Effector memory CD4-positive, alpha-beta T cell (primary cell): ENCODE results near the gene NDUFAF8.

Source experiments
- DNase-seq, 3 donors: peaks; one replicate each; pipeline ENCODE4 v3.0.0-alpha.2; 2020
- H3K27ac ChIP-seq: 2 replicates; pipeline ENCODE4 v1.7.0; 2013; ENCODE audit warnings: mild to moderate bottlenecking, low read length, moderate library complexity; ENCODE audit not compliant: insufficient read depth, poor library complexity, severe bottlenecking
- H3K27me3 ChIP-seq: replicated peaks from 2 replicates; pipeline ENCODE4 v1.7.0; 2013; ENCODE audit warnings: mild to moderate bottlenecking, low read length; ENCODE audit not compliant: insufficient read depth, control insufficient read depth, poor library complexity, severe bottlenecking
- H3K36me3 ChIP-seq: 2 replicates; pipeline ENCODE4 v1.7.0; 2013; ENCODE audit warnings: mild to moderate bottlenecking, low read length, moderate library complexity; ENCODE audit not compliant: control insufficient read depth, insufficient read depth
- H3K4me1 ChIP-seq: 2 replicates; pipeline ENCODE4 v1.7.0; 2013; ENCODE audit warnings: low read length, mild to moderate bottlenecking; ENCODE audit not compliant: control insufficient read depth, insufficient read depth, poor library complexity, severe bottlenecking
- H3K4me3 ChIP-seq: 2 replicates; pipeline ENCODE4 v1.7.0; 2013; ENCODE audit warnings: low read length, low read depth, mild to moderate bottlenecking; ENCODE audit not compliant: insufficient read depth, poor library complexity, severe bottlenecking
- H3K9me3 ChIP-seq: 2 replicates; pipeline ENCODE4 v1.7.0; 2013; ENCODE audit warnings: mild to moderate bottlenecking, low read length, moderate library complexity; ENCODE audit not compliant: control insufficient read depth

NDUFAF8 gene

GRCh38 chr17:81274471-81274855 lies 35.3 kb downstream of the NDUFAF8 start:
- H3K36me3 ChIP-seq: peaks cover 84% of the 10 kb centered on the region
- no peaks in the 10 kb centered on the region for H3K4me1 ChIP-seq
- H3K27ac ChIP-seq: no peak overlapping the region
- no peaks in the 10 kb centered on the region for H3K27me3 ChIP-seq
- no peak overlapping the region for H3K4me3 ChIP-seq
- DNase-seq: no peak
- H3K9me3 ChIP-seq: no peaks in the 10 kb centered on the region

- H3K4me3 ChIP-seq: no peak overlapping the region
- no peaks in the 10 kb centered on the region for H3K4me1 ChIP-seq
- DNase-seq: no peak
- H3K36me3 ChIP-seq: peaks cover 91% of the 10 kb centered on the region
- no peaks in the 10 kb centered on the region for H3K27me3 ChIP-seq
- no peak overlapping the region for H3K27ac ChIP-seq
- H3K9me3 ChIP-seq: no peaks in the 10 kb centered on the region
Measured at GRCh38 chr17:81276781-81277180, 37.7 kb downstream of the NDUFAF8 start.

GRCh38 chr17:81277421-81277820 lies 38.3 kb downstream of the NDUFAF8 start:
- Histone ChIP-seq H3K36me3 (peaks cover 95% of the 10 kb centered on the region), H3K4me3 (no peak overlapping the region), H3K4me1 (no peaks in the 10 kb centered on the region), H3K9me3 (no peaks in the 10 kb centered on the region), H3K27me3 (no peaks in the 10 kb centered on the region), H3K27ac (no peak overlapping the region)
- DNase-seq: no peak

GRCh38 chr17:81277946-81278693 lies 39.0 kb downstream of the NDUFAF8 start:
- no peak for DNase-seq
- Histone ChIP-seq H3K27me3 (no peaks in the 10 kb centered on the region), H3K36me3 (peaks cover 95% of the 10 kb centered on the region), H3K4me3 (no peak overlapping the region), H3K9me3 (no peaks in the 10 kb centered on the region), H3K4me1 (no peaks in the 10 kb centered on the region), H3K27ac (no peak overlapping the region)

- H3K4me1 ChIP-seq: no peaks in the 10 kb centered on the region
- no peaks in the 10 kb centered on the region for H3K9me3 ChIP-seq
- no peak overlapping the region for H3K27ac ChIP-seq
- no peak overlapping the region for H3K4me3 ChIP-seq
- peaks cover 89% of the 10 kb centered on the region for H3K36me3 ChIP-seq
- no peaks in the 10 kb centered on the region for H3K27me3 ChIP-seq
- no peak for DNase-seq
Measured at GRCh38 chr17:81278831-81279230, 39.7 kb downstream of the NDUFAF8 start.

- Histone ChIP-seq H3K4me1 (peaks cover 3% of the 10 kb centered on the region), H3K36me3 (peaks cover 82% of the 10 kb centered on the region), H3K9me3 (no peaks in the 10 kb centered on the region), H3K27ac (no peak overlapping the region), H3K4me3 (no peak overlapping the region), H3K27me3 (no peaks in the 10 kb centered on the region)
- no peak for DNase-seq
Measured at GRCh38 chr17:81279278-81280275, 40.5 kb downstream of the NDUFAF8 start.

GRCh38 chr17:81280571-81280970 lies 41.5 kb downstream of the NDUFAF8 start:
- no peak for DNase-seq
- Histone ChIP-seq H3K27me3 (no peaks in the 10 kb centered on the region), H3K4me3 (no peak overlapping the region), H3K36me3 (peaks cover 72% of the 10 kb centered on the region), H3K4me1 (peaks cover 9% of the 10 kb centered on the region), H3K27ac (no peak overlapping the region), H3K9me3 (no peaks in the 10 kb centered on the region)

GRCh38 chr17:81282141-81282540 lies 43.0 kb downstream of the NDUFAF8 start:
- H3K27me3 ChIP-seq: no peaks in the 10 kb centered on the region
- no peak overlapping the region for H3K4me3 ChIP-seq
- H3K4me1 ChIP-seq: peaks cover 24% of the 10 kb centered on the region
- H3K27ac ChIP-seq: no peak overlapping the region
- no peak for DNase-seq
- no peaks in the 10 kb centered on the region for H3K9me3 ChIP-seq
- peaks cover 56% of the 10 kb centered on the region for H3K36me3 ChIP-seq

GRCh38 chr17:81282876-81283275 lies 43.8 kb downstream of the NDUFAF8 start:
- no peak overlapping the region for H3K4me3 ChIP-seq
- H3K27me3 ChIP-seq: no peaks in the 10 kb centered on the region
- no peak overlapping the region for H3K27ac ChIP-seq
- no peak for DNase-seq
- H3K4me1 ChIP-seq: peaks cover 31% of the 10 kb centered on the region
- H3K9me3 ChIP-seq: no peaks in the 10 kb centered on the region
- H3K36me3 ChIP-seq: peaks cover 51% of the 10 kb centered on the region
